ENCODE measurements around the gene PRKCQ.

GRCh38 chr10:6497620-6498019 is 82.5 kb downstream of the PRKCQ start:
- TF ChIP-seq CTCF (IDR thresholded peaks at IDR 0.05; ENCODE audit: low read depth, low read length, missing input control), result no peak
- TF ChIP-seq REST (IDR thresholded peaks at IDR 0.05), result no peak
- TF ChIP-seq SP1 (IDR thresholded peaks at IDR 0.05), result no peak
- TF ChIP-seq HNF4A (conservative IDR thresholded peaks at IDR 0.05), result no peak
- no peak for TF ChIP-seq RAD21 (IDR thresholded peaks at IDR 0.05)
- no peak for TF ChIP-seq TAF1 (conservative IDR thresholded peaks at IDR 0.05)

Data from liver (tissue), 3 donors.